SU-DHL-6 (cell line): Measurements from ENCODE around the gene SEC14L5.

ENCODE experiments used
- EZH2phosphoT487 ChIP-seq: fragments of 200-600 bp; sonication (generic), shearing (Covaris generic); conservative IDR thresholded peaks from 2 replicates; pipeline ENCODE4 v1.6.1; 2018; ENCODE audit warnings: mild to moderate bottlenecking, antibody characterized with exemption, low read length, moderate library complexity, mixed read lengths
- TF ChIP-seq, protein P1 (sequence below): fragments of 200-600 bp; sonication (generic); IDR thresholded peaks from one replicate; pipeline ENCODE4 v1.5.1; 2017; ENCODE audit warnings: antibody characterized with exemption, mild to moderate bottlenecking, low read length, moderate library complexity; ENCODE audit not compliant: insufficient read depth, poor library complexity, severe bottlenecking

DNA sequence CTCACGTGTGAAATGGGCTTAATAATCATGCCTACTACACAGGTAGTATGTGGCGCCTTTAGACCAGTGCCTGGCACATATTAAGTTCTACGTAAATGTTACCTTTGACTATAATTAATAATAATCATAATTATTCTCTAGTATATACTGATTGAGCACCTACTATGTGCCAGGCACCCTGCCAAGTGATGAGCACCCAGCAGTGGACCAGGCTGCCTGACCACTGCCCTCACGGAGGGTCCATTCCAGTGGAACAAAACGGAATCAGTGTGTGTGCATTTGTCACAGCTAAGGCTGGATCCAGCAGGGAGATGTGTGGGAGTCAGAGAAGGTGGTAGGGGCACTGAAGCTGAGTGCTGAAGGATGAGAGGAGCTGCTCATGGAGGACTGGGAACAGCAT, 30.5 kb downstream of the SEC14L5 start:
- TF ChIP-seq, protein P1, sequence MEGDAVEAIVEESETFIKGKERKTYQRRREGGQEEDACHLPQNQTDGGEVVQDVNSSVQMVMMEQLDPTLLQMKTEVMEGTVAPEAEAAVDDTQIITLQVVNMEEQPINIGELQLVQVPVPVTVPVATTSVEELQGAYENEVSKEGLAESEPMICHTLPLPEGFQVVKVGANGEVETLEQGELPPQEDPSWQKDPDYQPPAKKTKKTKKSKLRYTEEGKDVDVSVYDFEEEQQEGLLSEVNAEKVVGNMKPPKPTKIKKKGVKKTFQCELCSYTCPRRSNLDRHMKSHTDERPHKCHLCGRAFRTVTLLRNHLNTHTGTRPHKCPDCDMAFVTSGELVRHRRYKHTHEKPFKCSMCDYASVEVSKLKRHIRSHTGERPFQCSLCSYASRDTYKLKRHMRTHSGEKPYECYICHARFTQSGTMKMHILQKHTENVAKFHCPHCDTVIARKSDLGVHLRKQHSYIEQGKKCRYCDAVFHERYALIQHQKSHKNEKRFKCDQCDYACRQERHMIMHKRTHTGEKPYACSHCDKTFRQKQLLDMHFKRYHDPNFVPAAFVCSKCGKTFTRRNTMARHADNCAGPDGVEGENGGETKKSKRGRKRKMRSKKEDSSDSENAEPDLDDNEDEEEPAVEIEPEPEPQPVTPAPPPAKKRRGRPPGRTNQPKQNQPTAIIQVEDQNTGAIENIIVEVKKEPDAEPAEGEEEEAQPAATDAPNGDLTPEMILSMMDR: no peak
- TF ChIP-seq EZH2phosphoT487: no peak
